ENCODE data around the gene SNAP91. TPM values are rescaled to one million over a fixed set of nuclear protein-coding genes. Genes with fewer than 3 reads are reported as not detected.

Gene SNAP91
- total RNA-seq, 4 donors from 2014 or later, result 1.8 to 18.1 TPM; not detected in 2

- TF ChIP-seq CTCF (IDR thresholded peaks at IDR 0.05) (peak; percentile 71 to 74 (median 72)), POLR2A (IDR thresholded peaks at IDR 0.05) (no peak)
- H3K4me1 ChIP-seq, result no peaks in the 10 kb centered on the region
- no peak overlapping the region for H3K4me3 ChIP-seq
- peak in 1 of 2 donors; percentile 24 for DNase-seq
- intact Hi-C loops (cut with DNase I; ENCODE audit: low total_unique reads), result loop anchor here (10.0 kb wide), 1 partner anchor 290 kb away; no protein-coding TSS in a partner anchor
- no peaks in the 10 kb centered on the region for H3K27me3 ChIP-seq
- no peaks in the 10 kb centered on the region for H3K36me3 ChIP-seq
- H3K27ac ChIP-seq, result no peak overlapping the region
- no peaks in the 10 kb centered on the region for H3K9me3 ChIP-seq
These were observed 193.9 kb downstream of the SNAP91 start for GRCh38 chr6:83514866-83515466.

GRCh38 chr6:83514466-83514865 lies 194.4 kb downstream of the SNAP91 start:
- Histone ChIP-seq H3K27me3 (no peaks in the 10 kb centered on the region), H3K9me3 (no peaks in the 10 kb centered on the region), H3K4me1 (no peaks in the 10 kb centered on the region), H3K27ac (no peak overlapping the region), H3K4me3 (no peak overlapping the region), H3K36me3 (no peaks in the 10 kb centered on the region)
- intact Hi-C loops (cut with DNase I; ENCODE audit: low total_unique reads), result loop anchor here (10.0 kb wide), 1 partner anchor 290 kb away; no protein-coding TSS in a partner anchor
- no peak for DNase-seq
- TF ChIP-seq CTCF (IDR thresholded peaks at IDR 0.05) (no peak), POLR2A (IDR thresholded peaks at IDR 0.05) (no peak)

GRCh38 chr6:83511901-83512681 lies 196.8 kb downstream of the SNAP91 start, which contains the start of gene PRSS35:
Gene PRSS35, plus strand, starts transcription at chr6:83512534. Its CDS starts 10,908 bp downstream, at chr6:83523442.
- H3K27ac ChIP-seq, result peak within 1 kb of the TSS in 1 of 2 donors; percentile 29
- intact Hi-C loops (cut with DNase I; ENCODE audit: low total_unique reads), result loop anchor here (10.0 kb wide), 1 partner anchor 287 kb away; no protein-coding TSS in a partner anchor
- DNase-seq, result peak; percentile 17 to 23
- no peaks in the 10 kb centered on the region for H3K27me3 ChIP-seq
- H3K4me3 ChIP-seq, result peak within 1 kb of the TSS; percentile 26 to 42
- TF ChIP-seq CTCF (IDR thresholded peaks at IDR 0.05) (peak in 3 of 4 experiments; percentile 12 to 43 (median 37)), POLR2A (IDR thresholded peaks at IDR 0.05) (no peak)
- H3K9me3 ChIP-seq, result no peaks in the 10 kb centered on the region
- no peaks in the 10 kb centered on the region for H3K4me1 ChIP-seq
- H3K36me3 ChIP-seq, result no peaks in the 10 kb centered on the region

- Histone ChIP-seq H3K27me3 (no peaks in the 10 kb centered on the region), H3K4me1 (no peaks in the 10 kb centered on the region), H3K27ac (no peak overlapping the region), H3K36me3 (no peaks in the 10 kb centered on the region), H3K4me3 (no peak overlapping the region), H3K9me3 (no peaks in the 10 kb centered on the region)
- intact Hi-C loops (cut with DNase I; ENCODE audit: low total_unique reads), result loop anchor here (10.0 kb wide), 1 partner anchor 286 kb away; no protein-coding TSS in a partner anchor
- DNase-seq, result no peak
- TF ChIP-seq POLR2A (IDR thresholded peaks at IDR 0.05) (no peak), CTCF (IDR thresholded peaks at IDR 0.05) (no peak)
These were observed 197.6 kb downstream of the SNAP91 start for GRCh38 chr6:83511266-83511665.

- Histone ChIP-seq H3K4me3 (no peak overlapping the region), H3K27ac (no peak overlapping the region), H3K4me1 (no peaks in the 10 kb centered on the region), H3K9me3 (no peaks in the 10 kb centered on the region), H3K27me3 (no peaks in the 10 kb centered on the region), H3K36me3 (no peaks in the 10 kb centered on the region)
- no peak for DNase-seq
- TF ChIP-seq POLR2A (IDR thresholded peaks at IDR 0.05) (no peak), CTCF (IDR thresholded peaks at IDR 0.05) (no peak)
- intact Hi-C loops (cut with DNase I; ENCODE audit: low total_unique reads), result loop anchor here (10.0 kb wide), 1 partner anchor 286 kb away; no protein-coding TSS in a partner anchor
These were observed 198.1 kb downstream of the SNAP91 start for GRCh38 chr6:83510791-83511190.
